EL (cell line): Measurements from ENCODE around the gene MAPKAPK2.

Experiments
- DNase-seq: peaks from one replicate; pipeline ENCODE4 v3.0.0-alpha.2; 2016

Gene MAPKAPK2

GRCh38 chr1:206723805-206724472 is 39.2 kb downstream of the MAPKAPK2 start:
- peak; percentile 87 for DNase-seq

DNA sequence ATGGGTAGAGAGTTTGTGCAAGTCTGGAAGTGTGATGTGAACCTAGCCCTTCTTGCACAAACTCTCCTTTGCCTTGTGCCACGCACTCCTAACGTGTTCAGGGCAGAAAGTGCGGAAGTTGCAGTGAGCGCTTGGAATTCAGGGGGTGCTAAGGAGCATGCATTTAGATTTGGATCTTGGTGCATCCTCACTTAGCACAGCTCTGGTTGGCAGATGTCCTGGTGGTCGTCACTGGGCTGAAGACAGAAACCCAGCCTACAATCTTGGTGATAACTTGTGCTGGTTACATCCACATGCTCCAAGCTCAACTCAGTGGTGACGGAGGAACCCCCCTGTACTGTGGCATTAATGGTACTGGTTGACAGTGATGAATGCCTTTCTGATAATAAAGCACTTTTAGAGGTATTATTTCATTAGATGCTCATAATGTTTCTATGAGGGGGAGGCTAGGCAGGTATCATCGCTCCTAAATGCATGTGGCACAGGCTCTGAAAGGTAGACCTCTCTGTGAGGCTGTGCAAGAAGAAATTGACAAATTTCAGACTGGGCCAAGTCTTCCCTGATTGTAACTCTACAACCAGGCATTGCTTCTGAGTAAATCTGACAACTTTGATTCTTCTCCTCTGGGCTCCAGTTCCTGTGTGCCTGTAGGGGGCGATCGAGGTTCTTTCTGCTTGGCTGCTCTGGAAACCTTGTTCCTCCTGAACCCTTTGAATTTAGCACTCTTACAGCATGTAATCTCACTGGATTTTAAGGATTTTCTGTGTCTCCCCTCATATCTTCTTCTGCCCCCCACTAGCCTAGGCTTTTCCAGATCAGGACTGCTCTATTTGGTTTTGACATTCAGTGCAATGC is 40.6 kb downstream of the MAPKAPK2 start:
- peak; percentile 50 for DNase-seq

GRCh38 chr1:206727981-206728696 is 43.4 kb downstream of the MAPKAPK2 start:
- no peak for DNase-seq

DNA sequence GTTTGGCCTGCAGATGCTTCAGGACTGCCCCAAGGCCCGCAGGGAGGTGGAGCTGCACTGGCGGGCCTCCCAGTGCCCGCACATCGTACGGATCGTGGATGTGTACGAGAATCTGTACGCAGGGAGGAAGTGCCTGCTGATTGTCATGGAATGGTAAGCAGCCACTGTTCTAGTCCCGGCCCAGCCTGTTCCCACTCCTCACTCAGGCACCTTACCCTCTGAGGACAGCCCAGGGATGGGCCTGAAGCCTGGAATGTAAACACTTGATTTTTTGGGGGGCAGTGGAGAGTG is 43.9 kb downstream of the MAPKAPK2 start:
- DNase-seq: no peak

- no peak for DNase-seq
Observed at GRCh38 chr1:206729050-206729449, 44.3 kb downstream of the MAPKAPK2 start.

- DNase-seq: no peak
Observed at GRCh38 chr1:206729507-206729906, 44.8 kb downstream of the MAPKAPK2 start.

- DNase-seq: no peak
Observed at GRCh38 chr1:206732508-206732907, 47.8 kb downstream of the MAPKAPK2 start.

- DNase-seq: no peak
Observed at GRCh38 chr1:206732992-206733391, 48.3 kb downstream of the MAPKAPK2 start.

- DNase-seq: peak; percentile 44
Observed at GRCh38 chr1:206734499-206735142, 49.9 kb downstream of the MAPKAPK2 start.

DNA sequence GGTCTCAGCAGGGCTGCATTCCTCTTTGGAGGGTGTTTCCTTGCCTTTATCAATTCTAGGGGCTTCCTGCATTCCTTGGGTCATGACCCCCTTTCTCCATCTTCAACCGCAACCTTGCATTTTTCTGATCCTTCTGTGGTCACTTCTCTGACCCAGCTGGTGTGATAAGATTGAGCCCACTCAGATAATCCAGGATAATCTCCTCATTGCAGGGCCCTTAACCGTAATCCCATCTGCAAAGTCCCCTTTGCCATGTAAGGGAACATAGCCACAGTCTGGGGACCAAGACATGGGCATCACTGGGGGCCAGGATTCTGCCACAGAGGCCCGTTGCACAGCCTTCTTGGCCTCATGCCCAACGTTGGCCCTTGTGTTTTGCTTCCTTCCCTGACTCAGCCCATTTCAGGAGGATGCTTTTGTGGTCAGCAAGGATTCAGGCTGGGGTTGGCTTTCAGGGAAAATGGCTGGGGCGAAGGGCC is 50.9 kb downstream of the MAPKAPK2 start:
- peak; percentile 53 for DNase-seq

GRCh38 chr1:206736878-206737728 is 52.4 kb downstream of the MAPKAPK2 start:
- DNase-seq: no peak

GRCh38 chr1:206737729-206738201 is 53.1 kb downstream of the MAPKAPK2 start:
- DNase-seq: no peak

GRCh38 chr1:206738370-206739366 is 54.0 kb downstream of the MAPKAPK2 start:
- DNase-seq: peak; percentile 26

GRCh38 chr1:206739411-206740076 is 54.8 kb downstream of the MAPKAPK2 start:
- peak; percentile 69 for DNase-seq

DNA sequence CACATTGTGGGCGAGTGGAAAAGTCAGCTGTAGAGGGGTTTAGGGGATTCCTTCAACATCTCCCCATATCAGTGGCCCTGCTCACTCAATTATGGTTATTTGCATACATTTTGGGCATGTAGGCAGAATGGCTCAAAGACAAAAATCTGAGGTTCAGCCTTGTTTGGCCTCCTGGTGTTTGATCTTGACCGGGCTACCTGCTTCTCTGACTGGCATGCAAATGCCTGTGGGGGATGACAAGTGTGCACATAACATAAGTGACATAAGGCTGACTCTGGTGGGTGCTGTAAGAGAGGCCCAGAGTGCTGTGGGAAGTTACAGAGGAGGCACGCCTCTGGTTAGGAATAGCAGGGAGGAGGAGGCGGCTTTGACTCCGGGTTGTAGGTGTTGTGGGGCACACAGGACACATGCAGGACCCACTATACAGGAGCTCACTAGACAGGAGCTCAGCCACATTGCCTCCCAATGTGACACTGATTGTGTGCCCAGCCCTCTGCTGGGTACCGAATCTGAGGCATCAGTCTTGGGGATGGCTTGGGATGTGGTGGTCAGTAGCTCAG is 56.5 kb downstream of the MAPKAPK2 start:
- DNase-seq: no peak

DNA sequence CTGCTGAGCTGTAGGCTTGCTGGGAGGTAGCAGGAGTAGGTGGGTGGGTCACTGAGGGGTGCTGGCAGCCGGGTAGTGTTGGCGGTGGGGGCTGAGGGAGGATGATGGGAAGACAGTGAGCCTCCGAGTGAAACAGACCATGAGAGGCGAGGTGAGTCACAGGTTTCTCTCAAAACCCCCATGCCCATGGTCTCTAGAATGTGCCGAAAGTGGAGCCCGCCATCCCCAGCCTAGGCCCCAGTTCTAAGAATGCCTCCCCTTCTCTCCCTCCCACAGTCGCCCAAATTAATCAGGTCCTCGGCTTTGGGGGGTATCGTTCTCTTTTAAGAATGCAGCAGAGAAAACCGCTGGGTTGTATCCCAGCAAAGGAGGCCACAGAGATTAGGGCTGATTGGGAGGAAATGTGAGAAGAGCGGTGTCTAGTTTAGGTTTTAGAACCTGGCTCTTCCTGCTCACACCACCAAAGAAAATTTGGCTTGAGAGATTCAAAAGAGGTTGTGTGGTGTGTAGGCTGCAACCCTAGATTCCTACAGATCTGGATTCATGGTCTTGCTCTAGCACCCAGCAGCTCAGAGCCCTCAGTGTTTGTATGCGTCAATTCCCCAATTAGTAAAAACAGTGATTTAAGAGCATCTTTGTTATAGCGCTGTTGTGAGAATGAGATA is 58.1 kb downstream of the MAPKAPK2 start:
- DNase-seq: no peak

- DNase-seq: no peak
Observed at GRCh38 chr1:206744683-206745082, 60.0 kb downstream of the MAPKAPK2 start.

DNA sequence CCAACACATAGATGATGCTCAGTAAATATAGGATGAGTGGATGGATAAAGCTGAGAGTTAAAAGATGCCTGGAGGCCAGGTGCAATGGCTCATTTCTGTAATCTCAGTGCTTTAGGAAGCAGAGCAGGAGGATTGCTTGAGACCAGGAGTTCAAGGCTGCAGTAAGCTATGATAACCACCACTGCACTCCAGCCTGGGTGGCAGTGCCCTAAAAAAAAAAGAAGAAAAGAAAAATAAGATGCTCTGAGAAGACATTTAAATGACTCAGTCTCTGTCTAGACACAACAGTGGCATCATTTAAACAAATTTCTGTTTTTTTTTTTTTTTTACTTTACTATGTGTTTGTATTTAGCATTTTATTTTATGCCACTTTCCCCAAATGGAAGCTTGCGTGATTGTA is 60.6 kb downstream of the MAPKAPK2 start:
- DNase-seq: no peak

DNA sequence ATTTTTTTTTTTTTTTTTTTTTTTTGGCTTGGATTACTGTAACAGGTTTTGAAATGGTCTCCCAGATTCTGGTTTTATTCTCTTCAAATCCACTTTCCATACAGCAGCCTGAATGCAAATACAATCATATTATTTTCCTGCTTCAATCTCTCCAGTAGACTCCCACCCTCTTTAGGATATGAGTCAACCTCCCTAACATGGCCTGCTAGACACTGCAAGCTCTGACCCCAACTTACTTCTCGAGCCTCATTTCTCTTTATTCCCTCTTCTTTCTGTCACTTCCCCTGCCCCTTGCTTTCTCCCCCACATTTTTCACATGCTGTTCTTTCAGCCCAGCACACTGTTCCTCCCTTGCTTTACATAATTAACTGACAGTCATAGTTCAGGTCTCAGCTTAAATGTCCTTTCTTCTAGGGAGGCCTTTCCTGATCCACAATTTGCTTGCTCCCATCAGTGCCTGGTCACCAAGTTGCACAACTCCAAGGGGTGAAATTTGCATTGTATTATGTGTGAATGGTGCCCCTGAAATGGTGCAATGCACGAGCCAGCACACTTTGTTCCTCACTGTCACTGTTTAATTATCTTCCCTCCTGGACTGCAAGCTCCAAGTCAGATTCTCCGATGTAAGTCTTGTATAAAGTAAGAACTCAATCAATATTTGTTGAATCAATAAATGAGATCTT is 63.8 kb downstream of the MAPKAPK2 start:
- DNase-seq: no peak
